OCI-LY7 (cell line): ENCODE data around the gene CCDC12. TPM values are rescaled to one million over a fixed set of nuclear protein-coding genes. Genes with fewer than 3 reads are reported as not detected.

Experiments used
- BruUV-seq: library from RNA; stranded (reverse); fragments of 400-500 nt; replicated peaks from 2 replicates; lab custom pipeline; 2021; lab: Mats Ljungman, UMichigan
- CTCF ChIA-PET: fragments of 300-600 bp; sonication (Branson Sonifier 250); formaldehyde crosslinking; loops from one replicate; lab custom pipeline; 2022; ENCODE audit warnings: antibody characterized with exemption; ENCODE audit not compliant: unreplicated experiment; lab: Charles Lee
- POLR2A ChIA-PET: fragments of 300-600 bp; sonication (Branson Sonifier 250); formaldehyde crosslinking; loops from one replicate; lab custom pipeline; 2022; ENCODE audit warnings: antibody characterized with exemption; lab: Charles Lee
- DNase-seq: peaks from one replicate; pipeline ENCODE4 v3.0.0-alpha.2; 2015; ENCODE audit warnings: low spot score
- H2AFZ ChIP-seq: fragments of 200-600 bp; sonication (generic), shearing (Covaris generic); 2 replicates; pipeline ENCODE4 v1.6.1; 2014; ENCODE audit warnings: mild to moderate bottlenecking, antibody characterized with exemption, low read length, moderate library complexity
- H3K27ac ChIP-seq: fragments of 200-600 bp; sonication (generic); 2 replicates; pipeline ENCODE4 v1.5.1; 2014; ENCODE audit warnings: mixed run types, low read depth, mild to moderate bottlenecking, moderate library complexity, low read length, inconsistent platforms; ENCODE audit not compliant: poor library complexity, severe bottlenecking
- H3K36me3 ChIP-seq: fragments of 200-600 bp; sonication (generic); 2 replicates; pipeline ENCODE4 v1.6.1; 2014; ENCODE audit warnings: mild to moderate bottlenecking, antibody characterized with exemption, low read length, moderate library complexity, mixed read lengths; ENCODE audit not compliant: insufficient read depth
- H3K4me1 ChIP-seq: fragments of 200-600 bp; sonication (generic); 2 replicates; pipeline ENCODE4 v1.5.1; 2014; ENCODE audit warnings: mild to moderate bottlenecking, low read length; ENCODE audit not compliant: insufficient read depth, poor library complexity, severe bottlenecking
- H3K4me2 ChIP-seq: fragments of 200-600 bp; sonication (generic); 2 replicates; pipeline ENCODE4 v1.6.1; 2014; ENCODE audit warnings: mild to moderate bottlenecking, low read length
- H3K4me3 ChIP-seq: fragments of 200-600 bp; sonication (generic); 2 replicates; pipeline ENCODE4 v1.5.1; 2014; ENCODE audit warnings: mild to moderate bottlenecking, low read depth, low read length; ENCODE audit not compliant: poor library complexity, severe bottlenecking
- H3K79me2 ChIP-seq: fragments of 200-600 bp; sonication (generic); 2 replicates; pipeline ENCODE4 v1.6.1; 2016; ENCODE audit warnings: low read depth, mild to moderate bottlenecking, low read length, moderate library complexity, mixed read lengths; ENCODE audit not compliant: insufficient read depth
- H3K9me2 ChIP-seq: fragments of 200-600 bp; sonication (generic); 2 replicates; pipeline ENCODE4 v1.6.1; 2016; ENCODE audit warnings: mild to moderate bottlenecking, low read length, mixed read lengths; ENCODE audit not compliant: insufficient read depth
- H3K9me3 ChIP-seq: fragments of 200-600 bp; sonication (generic); 2 replicates; pipeline ENCODE4 v1.6.1; 2014; ENCODE audit warnings: mild to moderate bottlenecking, mixed run types, low read length, mixed read lengths
- H4K20me1 ChIP-seq: fragments of 200-600 bp; sonication (generic); 2 replicates; pipeline ENCODE4 v1.6.1; 2014; ENCODE audit warnings: mild to moderate bottlenecking, antibody characterized with exemption, low read length, moderate library complexity, mixed read lengths; ENCODE audit not compliant: insufficient read depth
- CTCF ChIP-seq: fragments of 200-600 bp; sonication (generic); conservative IDR thresholded peaks from 2 replicates; pipeline ENCODE4 v1.5.1; 2014; ENCODE audit warnings: mild to moderate bottlenecking, antibody characterized with exemption, low read length, moderate library complexity, mixed read lengths
- EZH2phosphoT487 ChIP-seq: fragments of 200-600 bp; sonication (generic); IDR thresholded peaks from 2 replicates; pipeline ENCODE4 v1.6.1; 2018; ENCODE audit warnings: low read depth, borderline replicate concordance, mild to moderate bottlenecking, mixed run types, antibody characterized with exemption, low read length, moderate library complexity, mixed read lengths
- intact Hi-C: fragments of 100-400 bp; cut with micrococcal nuclease; formaldehyde crosslinking; loops from one replicate; pipeline ENCODE4 v1.10.0; 2022; ENCODE audit not compliant: unreplicated experiment
- total RNA-seq, 2 experiments: library from RNA; depleted of rRNA in 1 of 2; stranded (reverse); fragments of >200 nt in 1 of 2; shearing (Covaris generic) in 1 of 2; gene quantifications; 2 replicates each; pipeline ENCODE4 v1.2.3, GENCODE V29; 2014 to 2022

Gene CCDC12
- total RNA-seq, 2 experiments from 2014 or later = 74.9 to 116 TPM

- intact Hi-C loops = no loop called here
- CTCF ChIA-PET = no interaction called here
- TF ChIP-seq CTCF (no peak), EZH2phosphoT487 (no peak)
- Histone ChIP-seq H3K9me2 (no peaks in the 10 kb centered on the region), H3K9me3 (peaks cover 12% of the 10 kb centered on the region; the same call in 1 of the 2 replicates), H2AFZ (no peak overlapping the region), H3K36me3 (peaks cover 84% of the 10 kb centered on the region), H3K79me2 (peaks cover 9% of the 10 kb centered on the region; the same call in 1 of the 2 replicates), H4K20me1 (no peaks in the 10 kb centered on the region), H3K4me2 (no peak overlapping the region), H3K27ac (no peak overlapping the region), H3K4me1 (peaks cover 7% of the 10 kb centered on the region), H3K4me3 (no peak overlapping the region)
- no TSS peak for BruUV-seq
- POLR2A ChIA-PET = no interaction called here
- no peak for DNase-seq
These were observed 57.9 kb downstream of the CCDC12 start for GRCh38 chr3:46918634-46919033.

GRCh38 chr3:46918202-46918601, 58.3 kb downstream of the CCDC12 start:
- no peaks in the 10 kb centered on the region for H4K20me1 ChIP-seq
- no peak for DNase-seq
- peaks cover 3% of the 10 kb centered on the region for H3K4me1 ChIP-seq
- H3K9me3 ChIP-seq = peaks cover 12% of the 10 kb centered on the region; the same call in 1 of the 2 replicates
- TSS peak; percentile 26 for BruUV-seq
- TF ChIP-seq EZH2phosphoT487 (no peak), CTCF (no peak)
- no peak overlapping the region for H3K4me2 ChIP-seq
- H3K27ac ChIP-seq = no peak overlapping the region
- H3K4me3 ChIP-seq = no peak overlapping the region
- H3K9me2 ChIP-seq = no peaks in the 10 kb centered on the region
- ChIA-PET POLR2A (no interaction called here), CTCF (no interaction called here)
- H2AFZ ChIP-seq = no peak overlapping the region
- peaks cover 80% of the 10 kb centered on the region for H3K36me3 ChIP-seq
- H3K79me2 ChIP-seq = peaks cover 6% of the 10 kb centered on the region; the same call in 1 of the 2 replicates
- intact Hi-C loops = no loop called here

GRCh38 chr3:46917257-46917656, 59.3 kb downstream of the CCDC12 start:
- CTCF ChIA-PET = no interaction called here

More at GRCh38 chr3:46917257-46917656, 59.3 kb downstream of the CCDC12 start:
- no peaks in the 10 kb centered on the region for H3K4me1 ChIP-seq
- H3K9me2 ChIP-seq = no peaks in the 10 kb centered on the region
- no peak for DNase-seq
- POLR2A ChIA-PET = no interaction called here
- intact Hi-C loops = no loop called here
- no peak overlapping the region for H3K27ac ChIP-seq
- no peak for TF ChIP-seq CTCF
- no peak for TF ChIP-seq EZH2phosphoT487
- H3K4me3 ChIP-seq = no peak overlapping the region
- H3K4me2 ChIP-seq = no peak overlapping the region
- H3K36me3 ChIP-seq = peaks cover 70% of the 10 kb centered on the region
- H4K20me1 ChIP-seq = no peaks in the 10 kb centered on the region
- no peak overlapping the region for H2AFZ ChIP-seq
- H3K79me2 ChIP-seq = no peaks in the 10 kb centered on the region
- H3K9me3 ChIP-seq = peaks cover 12% of the 10 kb centered on the region; the same call in 1 of the 2 replicates
- BruUV-seq = no TSS peak
